Loucy (cell line): ENCODE measurements around the gene TUFT1.

Experiments
- H2AFZ ChIP-seq: fragments of 200-600 bp; sonication (generic); 2 replicates; pipeline ENCODE4 v1.6.0; 2016; ENCODE audit warnings: antibody characterized with exemption, mild to moderate bottlenecking, low read length, moderate library complexity
- H3F3A ChIP-seq: fragments of 200-600 bp; 2 replicates; pipeline ENCODE4 v1.6.0; 2016; ENCODE audit warnings: antibody characterized with exemption, low read depth, mild to moderate bottlenecking
- H3K27me3 ChIP-seq: fragments of 200-600 bp; sonication (generic); 2 replicates; pipeline ENCODE4 v1.6.1; 2014; ENCODE audit warnings: low read length, mild to moderate bottlenecking; ENCODE audit not compliant: insufficient read depth, poor library complexity, severe bottlenecking
- H3K36me3 ChIP-seq: fragments of 200-600 bp; sonication (generic); 2 replicates; pipeline ENCODE4 v1.6.1; 2016; ENCODE audit warnings: low read length; ENCODE audit not compliant: insufficient read depth
- H3K4me1 ChIP-seq: fragments of 200-600 bp; sonication (generic); 2 replicates; pipeline ENCODE4 v1.5.1; 2014; ENCODE audit warnings: low read length, mild to moderate bottlenecking; ENCODE audit not compliant: insufficient read depth, poor library complexity, severe bottlenecking
- H3K4me2 ChIP-seq: fragments of 200-600 bp; sonication (generic); 2 replicates; pipeline ENCODE4 v1.6.0; 2014; ENCODE audit warnings: antibody characterized with exemption, low read length, low read depth, mild to moderate bottlenecking; ENCODE audit not compliant: poor library complexity, severe bottlenecking
- H3K4me3 ChIP-seq: fragments of 200-600 bp; sonication (generic); 2 replicates; pipeline ENCODE4 v1.5.1; 2014; ENCODE audit warnings: low read length, mild to moderate bottlenecking, mixed read lengths; ENCODE audit not compliant: poor library complexity, severe bottlenecking
- H3K79me2 ChIP-seq: fragments of 200-600 bp; sonication (generic); 2 replicates; pipeline ENCODE4 v1.6.1; 2014; ENCODE audit warnings: low read length; ENCODE audit not compliant: insufficient read depth
- H3K9ac ChIP-seq: fragments of 200-600 bp; sonication (generic); 2 replicates; pipeline ENCODE4 v1.6.0; 2014; ENCODE audit warnings: mild to moderate bottlenecking, low read depth, low read length, moderate library complexity; ENCODE audit not compliant: poor library complexity, severe bottlenecking
- H3K9me2 ChIP-seq: fragments of 200-600 bp; sonication (generic); replicated peaks from 2 replicates; pipeline ENCODE4 v1.6.1; 2016; ENCODE audit warnings: low read depth, low read length, mixed read lengths
- H3K9me3 ChIP-seq: fragments of 200-600 bp; sonication (generic); 2 replicates; pipeline ENCODE4 v1.6.1; 2014; ENCODE audit warnings: mild to moderate bottlenecking, antibody characterized with exemption, low read length, low read depth; ENCODE audit not compliant: insufficient read depth
- H4K20me1 ChIP-seq: fragments of 200-600 bp; sonication (generic); 2 replicates; pipeline ENCODE4 v1.6.0; 2014; ENCODE audit warnings: antibody characterized with exemption, low read length, mild to moderate bottlenecking; ENCODE audit not compliant: insufficient read depth, poor library complexity, severe bottlenecking
- EZH2phosphoT487 ChIP-seq: fragments of 200-600 bp; IDR thresholded peaks from 2 replicates; pipeline ENCODE4 v1.6.1; 2018; ENCODE audit warnings: antibody characterized with exemption, mild to moderate bottlenecking, moderate library complexity, borderline replicate concordance
- TF ChIP-seq, protein P1 (sequence below): fragments of 200-600 bp; sonication (generic); conservative IDR thresholded peaks from 2 replicates; pipeline ENCODE4 v1.5.1; 2014; ENCODE audit warnings: mild to moderate bottlenecking, antibody characterized with exemption, low read length

The TUFT1 gene

GRCh38 chr1:151524736-151525135 lies 15.4 kb upstream of the TUFT1 start:
- H3K9me2 ChIP-seq: no peaks in the 10 kb centered on the region
- H3F3A ChIP-seq: no peaks in the 10 kb centered on the region
- no peaks in the 10 kb centered on the region for H3K36me3 ChIP-seq
- H3K4me2 ChIP-seq: no peak overlapping the region
- no peak for TF ChIP-seq EZH2phosphoT487
- TF ChIP-seq, protein P1, sequence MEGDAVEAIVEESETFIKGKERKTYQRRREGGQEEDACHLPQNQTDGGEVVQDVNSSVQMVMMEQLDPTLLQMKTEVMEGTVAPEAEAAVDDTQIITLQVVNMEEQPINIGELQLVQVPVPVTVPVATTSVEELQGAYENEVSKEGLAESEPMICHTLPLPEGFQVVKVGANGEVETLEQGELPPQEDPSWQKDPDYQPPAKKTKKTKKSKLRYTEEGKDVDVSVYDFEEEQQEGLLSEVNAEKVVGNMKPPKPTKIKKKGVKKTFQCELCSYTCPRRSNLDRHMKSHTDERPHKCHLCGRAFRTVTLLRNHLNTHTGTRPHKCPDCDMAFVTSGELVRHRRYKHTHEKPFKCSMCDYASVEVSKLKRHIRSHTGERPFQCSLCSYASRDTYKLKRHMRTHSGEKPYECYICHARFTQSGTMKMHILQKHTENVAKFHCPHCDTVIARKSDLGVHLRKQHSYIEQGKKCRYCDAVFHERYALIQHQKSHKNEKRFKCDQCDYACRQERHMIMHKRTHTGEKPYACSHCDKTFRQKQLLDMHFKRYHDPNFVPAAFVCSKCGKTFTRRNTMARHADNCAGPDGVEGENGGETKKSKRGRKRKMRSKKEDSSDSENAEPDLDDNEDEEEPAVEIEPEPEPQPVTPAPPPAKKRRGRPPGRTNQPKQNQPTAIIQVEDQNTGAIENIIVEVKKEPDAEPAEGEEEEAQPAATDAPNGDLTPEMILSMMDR: no peak
- H3K79me2 ChIP-seq: no peaks in the 10 kb centered on the region
- no peaks in the 10 kb centered on the region for H3K27me3 ChIP-seq
- H3K4me1 ChIP-seq: no peaks in the 10 kb centered on the region
- H2AFZ ChIP-seq: no peak overlapping the region
- no peaks in the 10 kb centered on the region for H3K9me3 ChIP-seq
- no peak overlapping the region for H3K4me3 ChIP-seq
- H3K9ac ChIP-seq: no peak overlapping the region
- no peaks in the 10 kb centered on the region for H4K20me1 ChIP-seq

DNA sequence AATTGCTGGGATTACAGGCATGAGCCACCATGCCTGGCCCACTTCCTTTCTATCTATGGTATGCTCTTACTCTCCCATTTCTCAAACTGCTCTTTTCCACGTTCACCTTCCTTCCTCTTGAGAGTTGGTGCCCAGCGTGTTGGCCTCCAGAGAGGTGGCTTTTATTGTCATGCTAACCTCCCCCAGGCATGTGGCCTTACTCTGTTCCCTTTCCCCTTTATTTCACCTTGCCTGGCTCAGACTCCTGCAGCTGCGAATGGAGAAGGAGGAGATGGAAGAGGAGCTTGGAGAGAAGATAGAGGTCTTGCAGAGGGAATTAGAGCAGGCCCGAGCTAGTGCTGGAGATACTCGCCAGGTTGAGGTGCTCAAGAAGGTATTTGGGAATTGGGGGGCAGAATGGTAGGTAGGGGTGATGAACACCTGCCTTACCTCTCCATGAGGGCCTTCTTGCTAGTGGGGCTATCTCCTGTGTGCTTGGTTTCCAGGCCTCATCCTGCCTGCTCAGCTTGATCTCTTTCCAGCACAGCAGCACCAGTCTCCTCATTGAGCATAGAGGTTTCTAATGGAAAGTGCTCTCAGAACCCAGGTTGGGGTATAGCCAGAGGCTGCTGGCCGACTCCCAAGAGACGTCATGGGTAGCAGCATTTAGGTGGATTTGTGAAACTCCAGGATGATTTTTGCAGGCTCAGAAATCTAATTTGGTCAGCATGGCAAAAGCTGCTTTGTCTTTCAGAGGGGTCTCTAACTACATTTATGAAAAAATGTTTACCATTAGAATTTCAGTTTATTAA lies 13.2 kb upstream of the TUFT1 start:
- Histone ChIP-seq H2AFZ (no peak overlapping the region), H3K9ac (no peak overlapping the region)

GRCh38 chr1:151529211-151529702 lies 10.9 kb upstream of the TUFT1 start:
- H2AFZ ChIP-seq: no peak overlapping the region
- no peaks in the 10 kb centered on the region for H3K79me2 ChIP-seq
- H3K36me3 ChIP-seq: no peaks in the 10 kb centered on the region
- H3K4me1 ChIP-seq: no peaks in the 10 kb centered on the region
- no peak overlapping the region for H3K9ac ChIP-seq
- H3K9me2 ChIP-seq: no peaks in the 10 kb centered on the region
- no peaks in the 10 kb centered on the region for H3K9me3 ChIP-seq
- no peak overlapping the region for H3K4me3 ChIP-seq
- no peaks in the 10 kb centered on the region for H3K27me3 ChIP-seq
- no peak overlapping the region for H3K4me2 ChIP-seq
- no peaks in the 10 kb centered on the region for H3F3A ChIP-seq
- TF ChIP-seq, protein P1: no peak
- TF ChIP-seq EZH2phosphoT487: no peak
- no peaks in the 10 kb centered on the region for H4K20me1 ChIP-seq

More for the DNA sequence above, 13.2 kb upstream of the TUFT1 start:
- no peaks in the 10 kb centered on the region for H3K9me3 ChIP-seq
- no peaks in the 10 kb centered on the region for H3K79me2 ChIP-seq
- no peaks in the 10 kb centered on the region for H3K27me3 ChIP-seq
- H3F3A ChIP-seq: no peaks in the 10 kb centered on the region
- H3K9me2 ChIP-seq: no peaks in the 10 kb centered on the region
- H4K20me1 ChIP-seq: no peaks in the 10 kb centered on the region
- no peaks in the 10 kb centered on the region for H3K36me3 ChIP-seq
- H3K4me2 ChIP-seq: no peak overlapping the region
- no peak overlapping the region for H3K4me3 ChIP-seq
- no peak for TF ChIP-seq EZH2phosphoT487
- no peaks in the 10 kb centered on the region for H3K4me1 ChIP-seq
